Measurements from ENCODE around the gene OR52B4. TPM values are rescaled to one million over a fixed set of nuclear protein-coding genes. Genes with fewer than 3 reads are reported as not detected.

The OR52B4 gene
- total and polyA plus RNA-seq, 9 of the 15 experiments (the other 6 are each of a cell fraction or from before 2014, with no cell fraction given): not detected

- Histone ChIP-seq H3K27ac (ENCODE audit: extremely low read depth, low read depth, low read length) (no peak overlapping the region), H3K36me3 (ENCODE audit: control insufficient read depth, insufficient read depth, low read length) (peaks cover 1% of the 10 kb centered on the region; the same call in 1 of the 3 replicates), H2AFZ (ENCODE audit: low read depth, low read length) (no peak overlapping the region), H3K27me3 (ENCODE audit: control insufficient read depth in 2 of 2, insufficient read depth in 2 of 2, low read length in 2 of 2) (peaks cover 3 to 10% of the 10 kb centered on the region in 2 experiments; a peak in 3 of 5 replicates), H3K4me1 (replicated peaks in 1 of 2; ENCODE audit: control insufficient read depth in 2 of 2, insufficient read depth in 2 of 2, low read length in 2 of 2) (no peaks in the 10 kb centered on the region), H3K4me3 (no peak overlapping the region), H4K20me1 (replicated peaks; ENCODE audit: control insufficient read depth, insufficient read depth, low read length) (no peaks in the 10 kb centered on the region), H3K79me2 (ENCODE audit: control insufficient read depth, insufficient read depth, low read length) (no peaks in the 10 kb centered on the region), H3K9ac (ENCODE audit: insufficient read depth in 1 of 2, low read depth in 2 of 2, low read length in 2 of 2) (no peak overlapping the region), H3K9me3 (replicated peaks; ENCODE audit: control insufficient read depth, insufficient read depth, low read depth, low read length) (no peaks in the 10 kb centered on the region), H3K4me2 (ENCODE audit: insufficient read depth, low read length) (no peak overlapping the region), H3K9me1 (ENCODE audit: control insufficient read depth, insufficient read depth, low read length) (no peaks in the 10 kb centered on the region)
- intact Hi-C loops (cut with micrococcal nuclease): no loop called here
- FAIRE-seq (peak; percentile 48), ATAC-seq (peak; percentile 47; the same call in 1 of the 3 replicates), DNase-seq (ENCODE audit: extremely low read depth in 1 of 4, low spot score in 3 of 4) (peak in 2 of 4 experiments; percentile 32 to 41)
- ChIA-PET CTCF (ENCODE audit: low intra/inter-chr PET ratio) (no interaction called here), POLR2A (interaction anchor here (1.2 to 1.5 kb wide), 2 partner anchors 9 to 12 kb away, joined by 3 read pairs; no protein-coding TSS in a partner anchor)
- 0% methylated on average over 2 of the region's 2 CpGs for WGBS (ENCODE audit: insufficient coverage, low coverage, missing lambda C conversion rate)
- in situ Hi-C loops (cut with MboI): no loop called here
- BruUV-seq (replicated peaks): no TSS peak
- TF ChIP-seq TCF3 (CRISPR knock-in tag; IDR thresholded peaks at IDR 0.05) (0 out of 2 replicates have a peak, but pooled peaks have one; percentile 25), MGA (IDR thresholded peaks at IDR 0.05) (no peak), HMG20A (CRISPR knock-in tag; conservative IDR thresholded peaks at IDR 0.05) (no peak), CBFA2T3 (IDR thresholded peaks at IDR 0.05) (0 out of 2 replicates have a peak, but pooled peaks have one; percentile 3), ZBTB12 (CRISPR knock-in tag; IDR thresholded peaks at IDR 0.05) (no peak), ZNF512 (tag; IDR thresholded peaks at IDR 0.05) (no peak), ZSCAN29 (IDR thresholded peaks at IDR 0.05) (no peak), ELF2 (CRISPR knock-in tag; IDR thresholded peaks at IDR 0.05) (no peak), TAL1 (IDR thresholded peaks at IDR 0.05) (peak; percentile 12; the same call in 1 of the 2 replicates)
Measured at GRCh38 chr11:4381901-4382300, 13.7 kb upstream of the OR52B4 start.
